Ascending aorta (tissue), 2 donors: ENCODE measurements around the gene XPO5. TPM values are rescaled to one million over a fixed set of nuclear protein-coding genes. Genes with fewer than 3 reads are reported as not detected.

Experiments used
- DNase-seq, 2 donors: peaks; one replicate each; pipeline ENCODE4 v3.0.0-alpha.2; 2019; ENCODE audit warnings: low spot score in 2 of 2
- H3K27ac ChIP-seq, 2 donors: fragments of 200-600 bp; sonication (generic); one replicate each; pipeline ENCODE4 v1.5.1; 2016 to 2017; ENCODE audit warnings: mild to moderate bottlenecking in 1 of 2
- H3K27me3 ChIP-seq: fragments of 200-600 bp; sonication (generic); one replicate; pipeline ENCODE4 v1.5.1; 2017
- H3K36me3 ChIP-seq, 2 donors: fragments of 200-600 bp; sonication (generic); one replicate each; pipeline ENCODE4 v1.5.1; 2016
- H3K4me1 ChIP-seq, 2 donors: fragments of 200-600 bp; sonication (generic); one replicate each; pipeline ENCODE4 v1.5.1; 2016 to 2017; ENCODE audit warnings: mild to moderate bottlenecking in 1 of 2
- H3K4me3 ChIP-seq, 2 donors: fragments of 200-600 bp; sonication (generic); one replicate each; pipeline ENCODE4 v1.5.1; 2016 to 2017; ENCODE audit warnings: mild to moderate bottlenecking in 1 of 2
- H3K9me3 ChIP-seq, 2 donors: fragments of 200-600 bp; sonication (generic); one replicate each; pipeline ENCODE4 v1.5.1; 2016
- CTCF ChIP-seq, 3 experiments: fragments of 200-600 bp in 2 of 3; fragments of 450-650 bp in 1 of 3; sonication (generic) in 2 of 3; IDR thresholded peaks; one replicate each; pipeline ENCODE4 v1.5.1; 2016 to 2019; ENCODE audit warnings: antibody characterized with exemption in 3 of 3, mild to moderate bottlenecking in 1 of 3, moderate library complexity in 1 of 3
- intact Hi-C: fragments of 100-400 bp; cut with DNase I; formaldehyde crosslinking; loops from one replicate; pipeline ENCODE4 v1.15.1; 2023
- total RNA-seq: library from RNA; depleted of rRNA; stranded (reverse); fragments of >200 nt; gene quantifications from one replicate; pipeline ENCODE4 v1.1.0, GENCODE V29; 2016

XPO5 gene
- total RNA-seq, 1 donor from 2014 or later: 21.4 TPM

DNA sequence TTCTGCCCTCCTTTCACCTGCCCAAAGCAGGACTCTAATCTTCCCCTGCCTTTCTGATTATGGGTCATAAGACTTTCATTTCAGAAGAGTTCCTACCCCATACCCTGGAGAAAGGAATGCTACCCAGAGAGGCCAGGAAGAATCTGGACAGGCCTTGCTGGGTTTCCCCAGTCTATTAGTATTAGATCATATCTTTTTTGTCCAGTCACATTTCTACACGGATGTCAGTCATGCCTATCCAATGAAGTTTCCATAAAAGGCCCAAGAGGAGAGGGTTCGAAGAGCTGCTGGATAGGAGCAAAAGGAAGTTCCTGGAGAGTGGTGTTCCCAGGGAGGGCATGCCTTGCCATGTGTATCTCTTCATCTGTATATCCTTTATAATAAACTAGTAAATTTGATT lies 3.3 kb upstream of the XPO5 start:
- TF ChIP-seq CTCF (IDR thresholded peaks at IDR 0.05): no peak
- Histone ChIP-seq H3K4me3 (no peak overlapping the region), H3K9me3 (no peaks in the 10 kb centered on the region), H3K27ac (no peak overlapping the region), H3K36me3 (peaks cover 9 to 17% of the 10 kb centered on the region in 2 donors), H3K27me3 (no peaks in the 10 kb centered on the region), H3K4me1 (peaks cover 9 to 15% of the 10 kb centered on the region in 2 donors)
- intact Hi-C loops: no loop called here
- no peak for DNase-seq

DNA sequence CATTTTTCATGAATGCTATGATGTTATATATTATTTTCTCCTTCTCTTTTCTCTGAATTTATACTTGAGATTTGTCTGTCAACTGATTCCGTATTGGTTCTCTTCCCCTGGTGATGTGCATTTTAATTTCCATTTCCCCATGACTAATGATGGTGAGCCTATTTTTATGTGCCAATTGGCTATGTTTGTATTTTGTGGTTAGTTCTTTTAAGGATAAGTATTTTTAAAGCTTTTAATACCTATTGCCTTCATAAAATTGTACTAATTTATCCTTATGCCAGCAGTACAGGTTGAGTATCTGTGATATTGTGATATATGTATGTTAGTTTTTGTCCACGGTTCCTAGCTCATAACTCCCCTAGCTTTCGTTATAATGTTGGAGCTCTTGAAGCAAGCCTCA lies 2.9 kb upstream of the XPO5 start:
- intact Hi-C loops: no loop called here
- Histone ChIP-seq H3K4me1 (peaks cover 9 to 15% of the 10 kb centered on the region in 2 donors), H3K27me3 (no peaks in the 10 kb centered on the region), H3K4me3 (no peak overlapping the region), H3K36me3 (peaks cover 5 to 13% of the 10 kb centered on the region in 2 donors), H3K27ac (no peak overlapping the region), H3K9me3 (no peaks in the 10 kb centered on the region)
- TF ChIP-seq CTCF (IDR thresholded peaks at IDR 0.05): no peak
- no peak for DNase-seq

DNA sequence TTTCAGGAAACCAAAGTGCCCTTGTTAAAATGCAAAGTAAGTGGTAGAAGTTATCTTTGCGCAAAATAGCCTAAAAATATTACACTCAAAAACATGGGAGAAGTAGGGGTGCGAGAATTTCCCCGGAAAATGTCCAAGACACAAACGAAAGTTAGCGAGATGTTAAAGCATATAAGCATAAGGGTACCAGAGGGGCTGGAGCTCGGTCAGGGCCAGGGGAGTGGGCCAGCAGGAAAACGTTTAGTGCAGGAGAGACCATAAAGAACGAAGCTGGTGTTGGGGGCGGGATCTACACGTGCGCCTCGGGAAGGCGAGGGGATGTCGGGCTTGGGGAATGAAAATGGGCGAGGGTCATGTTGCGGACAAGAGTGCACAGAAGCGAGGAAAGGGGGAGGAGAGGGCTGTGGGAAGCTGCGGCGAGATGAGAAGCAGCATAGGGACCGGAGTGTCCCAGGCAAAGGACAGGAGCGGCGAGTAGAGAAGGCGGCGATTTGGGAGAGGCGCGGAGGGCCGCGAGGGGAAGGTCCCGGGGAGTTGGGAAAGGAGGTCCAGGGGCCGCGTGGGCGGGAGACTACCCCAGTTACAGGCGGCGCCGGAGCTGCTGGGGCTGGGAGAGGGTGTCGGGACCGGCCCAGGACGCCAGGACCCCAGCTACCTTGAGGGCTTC lies 600 bp downstream of the XPO5 start:
- peak overlapping the region in 1 of 2 donors; percentile 27 for H3K27ac ChIP-seq
- no peaks in the 10 kb centered on the region for H3K27me3 ChIP-seq
- DNase-seq: no peak

GRCh38 chr6:43572015-43572414 lies 3.8 kb downstream of the XPO5 start:
- TF ChIP-seq CTCF (IDR thresholded peaks at IDR 0.05): no peak
- H3K36me3 ChIP-seq: peaks cover 31 to 48% of the 10 kb centered on the region in 2 donors

More for the DNA sequence above, 600 bp downstream of the XPO5 start:
- Histone ChIP-seq H3K4me1 (peaks cover 9 to 15% of the 10 kb centered on the region in 2 donors), H3K9me3 (no peaks in the 10 kb centered on the region), H3K4me3 (peak overlapping the region; percentile 69 to 75), H3K36me3 (peaks cover 12 to 19% of the 10 kb centered on the region in 2 donors)
- TF ChIP-seq CTCF (IDR thresholded peaks at IDR 0.05): no peak
- intact Hi-C loops: no loop called here

GRCh38 chr6:43570876-43571441 lies 4.9 kb downstream of the XPO5 start:
- Histone ChIP-seq H3K4me3 (no peak overlapping the region), H3K27me3 (no peaks in the 10 kb centered on the region), H3K27ac (no peak overlapping the region), H3K4me1 (peaks cover 0 to 5% of the 10 kb centered on the region in 2 donors), H3K36me3 (peaks cover 41 to 57% of the 10 kb centered on the region in 2 donors), H3K9me3 (no peaks in the 10 kb centered on the region)
- TF ChIP-seq CTCF (IDR thresholded peaks at IDR 0.05): no peak
- no peak for DNase-seq
- intact Hi-C loops: no loop called here

More at GRCh38 chr6:43572015-43572414, 3.8 kb downstream of the XPO5 start:
- Histone ChIP-seq H3K4me3 (no peak overlapping the region), H3K27me3 (no peaks in the 10 kb centered on the region), H3K4me1 (peaks cover 4 to 10% of the 10 kb centered on the region in 2 donors), H3K27ac (no peak overlapping the region), H3K9me3 (no peaks in the 10 kb centered on the region)
- DNase-seq: no peak
- intact Hi-C loops: no loop called here
